ENCODE data around the gene BMAL1. TPM values are rescaled to one million over a fixed set of nuclear protein-coding genes. Genes with fewer than 3 reads are reported as not detected.

The BMAL1 gene
- total RNA-seq, 1 donor: 13.0 TPM

DNA sequence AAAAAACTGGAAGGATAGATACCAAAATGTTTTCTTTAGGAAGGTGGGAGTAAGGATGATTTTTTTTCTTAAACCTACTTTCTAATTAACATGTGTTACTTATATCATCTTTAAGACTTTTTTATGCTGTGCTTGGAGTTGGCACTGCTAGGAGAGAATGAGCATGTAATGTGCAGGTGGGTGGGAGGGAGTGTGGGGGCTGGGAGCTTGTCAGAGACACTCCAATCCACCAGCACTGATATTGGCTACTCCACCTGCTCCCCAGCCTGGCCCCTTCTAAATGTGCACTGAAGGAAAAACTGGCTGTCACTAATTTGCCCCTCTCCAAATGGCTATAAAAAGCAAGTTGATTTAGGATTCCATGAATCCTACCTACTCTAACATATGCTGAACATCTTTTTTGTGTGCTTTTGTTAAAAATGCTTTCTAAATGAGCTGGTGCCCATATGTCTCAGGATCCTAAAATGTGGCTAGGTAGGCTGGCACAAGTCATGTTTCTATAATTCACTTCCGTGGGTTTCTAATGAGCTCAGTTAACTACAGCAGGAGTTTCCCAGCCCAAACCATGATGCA lies 44.3 kb upstream of the BMAL1 start:
- TF ChIP-seq, protein P1, sequence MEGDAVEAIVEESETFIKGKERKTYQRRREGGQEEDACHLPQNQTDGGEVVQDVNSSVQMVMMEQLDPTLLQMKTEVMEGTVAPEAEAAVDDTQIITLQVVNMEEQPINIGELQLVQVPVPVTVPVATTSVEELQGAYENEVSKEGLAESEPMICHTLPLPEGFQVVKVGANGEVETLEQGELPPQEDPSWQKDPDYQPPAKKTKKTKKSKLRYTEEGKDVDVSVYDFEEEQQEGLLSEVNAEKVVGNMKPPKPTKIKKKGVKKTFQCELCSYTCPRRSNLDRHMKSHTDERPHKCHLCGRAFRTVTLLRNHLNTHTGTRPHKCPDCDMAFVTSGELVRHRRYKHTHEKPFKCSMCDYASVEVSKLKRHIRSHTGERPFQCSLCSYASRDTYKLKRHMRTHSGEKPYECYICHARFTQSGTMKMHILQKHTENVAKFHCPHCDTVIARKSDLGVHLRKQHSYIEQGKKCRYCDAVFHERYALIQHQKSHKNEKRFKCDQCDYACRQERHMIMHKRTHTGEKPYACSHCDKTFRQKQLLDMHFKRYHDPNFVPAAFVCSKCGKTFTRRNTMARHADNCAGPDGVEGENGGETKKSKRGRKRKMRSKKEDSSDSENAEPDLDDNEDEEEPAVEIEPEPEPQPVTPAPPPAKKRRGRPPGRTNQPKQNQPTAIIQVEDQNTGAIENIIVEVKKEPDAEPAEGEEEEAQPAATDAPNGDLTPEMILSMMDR (IDR thresholded peaks at IDR 0.05; ENCODE audit: extremely low read depth, low read depth, low read length): no peak
- H3K27ac ChIP-seq (ENCODE audit: low read depth, low read length): no peak overlapping the region
- no peak for DNase-seq (ENCODE audit: insufficient read length, low spot score, missing footprints)
- no peak overlapping the region for H3K4me3 ChIP-seq (ENCODE audit: insufficient read depth, low read length)
- H3K9me3 ChIP-seq (ENCODE audit: low read depth, low read length): no peaks in the 10 kb centered on the region
- peaks cover 11% of the 10 kb centered on the region for H3K4me1 ChIP-seq (ENCODE audit: insufficient read depth, low read length)
- H3K79me2 ChIP-seq (ENCODE audit: insufficient read depth, low read length): no peaks in the 10 kb centered on the region
- H4K20me1 ChIP-seq (ENCODE audit: insufficient read depth, low read length): no peaks in the 10 kb centered on the region
- no peaks in the 10 kb centered on the region for H3K27me3 ChIP-seq (ENCODE audit: insufficient read depth, low read length)
- no peak overlapping the region for H3K4me2 ChIP-seq (ENCODE audit: insufficient read depth, low read length)
- no peaks in the 10 kb centered on the region for H3K36me3 ChIP-seq (ENCODE audit: insufficient read depth, low read length)
- no peak overlapping the region for H2AFZ ChIP-seq (ENCODE audit: low read length)

DNA sequence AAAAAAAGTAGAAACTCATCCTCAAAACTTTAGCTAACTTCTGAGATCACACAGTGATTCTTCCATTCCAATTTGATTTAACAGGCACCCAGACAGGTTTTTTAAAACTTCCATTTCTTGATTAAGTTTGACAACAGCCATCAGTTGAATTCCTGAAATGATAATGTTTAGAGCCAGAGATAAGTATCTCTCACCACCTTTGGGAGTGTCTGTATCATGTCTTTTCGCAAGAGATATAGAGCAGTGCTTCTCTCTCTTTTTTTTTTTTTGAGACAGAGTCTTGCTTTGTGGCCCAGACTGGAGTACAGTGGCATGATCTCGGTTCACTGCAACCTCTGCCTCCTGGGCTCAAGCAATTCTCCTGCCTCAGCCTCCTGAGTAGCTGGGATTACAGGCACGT lies 41.7 kb upstream of the BMAL1 start:
- Histone ChIP-seq H3K36me3 (ENCODE audit: insufficient read depth, low read length) (no peaks in the 10 kb centered on the region), H3K4me1 (ENCODE audit: insufficient read depth, low read length) (no peaks in the 10 kb centered on the region), H3K79me2 (ENCODE audit: insufficient read depth, low read length) (no peaks in the 10 kb centered on the region), H3K4me2 (ENCODE audit: insufficient read depth, low read length) (no peak overlapping the region), H3K27me3 (ENCODE audit: insufficient read depth, low read length) (no peaks in the 10 kb centered on the region), H3K9me3 (ENCODE audit: low read depth, low read length) (no peaks in the 10 kb centered on the region), H3K27ac (ENCODE audit: low read depth, low read length) (no peak overlapping the region), H2AFZ (ENCODE audit: low read length) (no peak overlapping the region), H3K4me3 (ENCODE audit: insufficient read depth, low read length) (no peak overlapping the region), H4K20me1 (ENCODE audit: insufficient read depth, low read length) (no peaks in the 10 kb centered on the region)
- TF ChIP-seq, protein P1 (IDR thresholded peaks at IDR 0.05; ENCODE audit: extremely low read depth, low read depth, low read length): no peak
- DNase-seq (ENCODE audit: insufficient read length, low spot score, missing footprints): no peak

DNA sequence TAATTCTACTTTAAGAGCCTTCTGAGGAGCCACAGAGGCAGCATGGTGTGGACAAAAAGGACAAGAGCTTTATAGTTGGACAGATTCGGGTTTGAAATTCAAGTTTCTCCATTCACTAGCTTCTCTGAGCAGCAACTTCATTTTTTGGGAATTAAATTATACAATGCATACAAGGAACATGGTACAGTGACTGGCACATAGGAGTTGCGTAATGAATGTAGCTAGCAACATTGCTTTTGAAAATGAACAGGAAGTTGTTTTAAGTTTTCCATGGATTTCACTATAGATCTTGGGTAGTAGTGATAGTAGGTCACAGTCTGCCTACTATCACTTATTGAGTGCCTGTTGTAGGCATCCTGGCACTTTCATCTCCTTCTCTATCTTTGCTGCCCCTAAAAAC lies 41.0 kb upstream of the BMAL1 start:
- Histone ChIP-seq H3K4me2 (ENCODE audit: insufficient read depth, low read length) (no peak overlapping the region), H3K4me3 (ENCODE audit: insufficient read depth, low read length) (no peak overlapping the region), H2AFZ (ENCODE audit: low read length) (no peak overlapping the region), H3K27me3 (ENCODE audit: insufficient read depth, low read length) (no peaks in the 10 kb centered on the region), H3K36me3 (ENCODE audit: insufficient read depth, low read length) (no peaks in the 10 kb centered on the region), H3K79me2 (ENCODE audit: insufficient read depth, low read length) (no peaks in the 10 kb centered on the region), H4K20me1 (ENCODE audit: insufficient read depth, low read length) (no peaks in the 10 kb centered on the region), H3K9me3 (ENCODE audit: low read depth, low read length) (no peaks in the 10 kb centered on the region), H3K27ac (ENCODE audit: low read depth, low read length) (no peak overlapping the region), H3K4me1 (ENCODE audit: insufficient read depth, low read length) (no peaks in the 10 kb centered on the region)
- DNase-seq (ENCODE audit: insufficient read length, low spot score, missing footprints): no peak
- TF ChIP-seq, protein P1 (IDR thresholded peaks at IDR 0.05; ENCODE audit: extremely low read depth, low read depth, low read length): no peak

DNA sequence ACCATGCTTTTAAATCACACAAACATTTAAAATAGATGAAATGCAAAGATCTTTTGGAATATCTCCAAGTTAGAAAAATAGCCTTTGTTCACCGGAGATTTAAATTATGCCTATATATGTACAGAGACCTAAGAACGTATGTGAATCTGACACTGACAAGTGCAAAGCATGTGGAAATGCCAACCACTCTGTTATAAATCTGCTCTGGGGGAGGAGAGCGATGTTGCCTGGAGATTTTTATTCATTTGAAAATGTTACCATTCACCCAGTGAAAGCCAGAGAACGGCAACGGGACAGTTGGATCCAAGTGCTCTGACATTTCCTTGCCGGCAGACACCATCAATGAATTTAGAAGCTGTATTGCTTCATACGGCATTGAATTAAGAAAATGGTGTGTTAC lies 39.8 kb upstream of the BMAL1 start:
- no peak for DNase-seq (ENCODE audit: insufficient read length, low spot score, missing footprints)

More for the DNA sequence above, 39.8 kb upstream of the BMAL1 start:
- Histone ChIP-seq H2AFZ (ENCODE audit: low read length) (no peak overlapping the region), H3K79me2 (ENCODE audit: insufficient read depth, low read length) (no peaks in the 10 kb centered on the region), H3K4me1 (ENCODE audit: insufficient read depth, low read length) (no peaks in the 10 kb centered on the region), H3K36me3 (ENCODE audit: insufficient read depth, low read length) (no peaks in the 10 kb centered on the region), H3K9me3 (ENCODE audit: low read depth, low read length) (no peaks in the 10 kb centered on the region), H3K4me2 (ENCODE audit: insufficient read depth, low read length) (no peak overlapping the region), H3K27ac (ENCODE audit: low read depth, low read length) (no peak overlapping the region), H3K27me3 (ENCODE audit: insufficient read depth, low read length) (no peaks in the 10 kb centered on the region), H4K20me1 (ENCODE audit: insufficient read depth, low read length) (no peaks in the 10 kb centered on the region), H3K4me3 (ENCODE audit: insufficient read depth, low read length) (no peak overlapping the region)
- TF ChIP-seq, protein P1 (IDR thresholded peaks at IDR 0.05; ENCODE audit: extremely low read depth, low read depth, low read length): no peak
